Measurements from ENCODE around the gene IL4R.

DNA sequence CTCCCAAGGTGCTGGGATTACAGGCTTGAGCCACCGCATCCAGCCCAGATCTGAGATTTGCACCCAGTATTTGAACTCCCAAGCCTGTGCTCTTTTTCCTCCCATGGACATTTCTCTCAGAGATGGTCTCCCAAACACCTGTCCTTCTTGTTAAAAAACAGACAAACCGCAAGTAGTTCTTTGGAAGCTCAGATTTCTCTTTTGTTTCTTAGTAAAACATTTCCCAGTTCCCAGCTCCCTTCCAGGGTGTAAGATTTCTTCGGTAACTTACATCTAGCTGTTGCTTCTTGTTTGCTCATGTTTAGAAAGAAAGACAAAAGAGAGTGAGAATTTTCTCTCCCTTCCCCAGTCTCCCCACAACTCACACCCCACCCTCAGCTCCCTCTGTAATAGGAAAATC, 36.2 kb downstream of the IL4R start:
- TF ChIP-seq, protein P1, sequence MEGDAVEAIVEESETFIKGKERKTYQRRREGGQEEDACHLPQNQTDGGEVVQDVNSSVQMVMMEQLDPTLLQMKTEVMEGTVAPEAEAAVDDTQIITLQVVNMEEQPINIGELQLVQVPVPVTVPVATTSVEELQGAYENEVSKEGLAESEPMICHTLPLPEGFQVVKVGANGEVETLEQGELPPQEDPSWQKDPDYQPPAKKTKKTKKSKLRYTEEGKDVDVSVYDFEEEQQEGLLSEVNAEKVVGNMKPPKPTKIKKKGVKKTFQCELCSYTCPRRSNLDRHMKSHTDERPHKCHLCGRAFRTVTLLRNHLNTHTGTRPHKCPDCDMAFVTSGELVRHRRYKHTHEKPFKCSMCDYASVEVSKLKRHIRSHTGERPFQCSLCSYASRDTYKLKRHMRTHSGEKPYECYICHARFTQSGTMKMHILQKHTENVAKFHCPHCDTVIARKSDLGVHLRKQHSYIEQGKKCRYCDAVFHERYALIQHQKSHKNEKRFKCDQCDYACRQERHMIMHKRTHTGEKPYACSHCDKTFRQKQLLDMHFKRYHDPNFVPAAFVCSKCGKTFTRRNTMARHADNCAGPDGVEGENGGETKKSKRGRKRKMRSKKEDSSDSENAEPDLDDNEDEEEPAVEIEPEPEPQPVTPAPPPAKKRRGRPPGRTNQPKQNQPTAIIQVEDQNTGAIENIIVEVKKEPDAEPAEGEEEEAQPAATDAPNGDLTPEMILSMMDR (IDR thresholded peaks at IDR 0.05) = no peak
- no peak for TF ChIP-seq POLR2A (IDR thresholded peaks at IDR 0.05)
